NCI-H82 treated with DMSO at 0.1 percent for 48 hours (cell line): Measurements from ENCODE around the gene IKZF1.

ENCODE experiments used
- DNase-seq: peaks from one replicate; lab custom pipeline; 2025; ENCODE audit not compliant: unreplicated experiment; lab: John Stamatoyannopoulos, UW

Gene IKZF1

DNA sequence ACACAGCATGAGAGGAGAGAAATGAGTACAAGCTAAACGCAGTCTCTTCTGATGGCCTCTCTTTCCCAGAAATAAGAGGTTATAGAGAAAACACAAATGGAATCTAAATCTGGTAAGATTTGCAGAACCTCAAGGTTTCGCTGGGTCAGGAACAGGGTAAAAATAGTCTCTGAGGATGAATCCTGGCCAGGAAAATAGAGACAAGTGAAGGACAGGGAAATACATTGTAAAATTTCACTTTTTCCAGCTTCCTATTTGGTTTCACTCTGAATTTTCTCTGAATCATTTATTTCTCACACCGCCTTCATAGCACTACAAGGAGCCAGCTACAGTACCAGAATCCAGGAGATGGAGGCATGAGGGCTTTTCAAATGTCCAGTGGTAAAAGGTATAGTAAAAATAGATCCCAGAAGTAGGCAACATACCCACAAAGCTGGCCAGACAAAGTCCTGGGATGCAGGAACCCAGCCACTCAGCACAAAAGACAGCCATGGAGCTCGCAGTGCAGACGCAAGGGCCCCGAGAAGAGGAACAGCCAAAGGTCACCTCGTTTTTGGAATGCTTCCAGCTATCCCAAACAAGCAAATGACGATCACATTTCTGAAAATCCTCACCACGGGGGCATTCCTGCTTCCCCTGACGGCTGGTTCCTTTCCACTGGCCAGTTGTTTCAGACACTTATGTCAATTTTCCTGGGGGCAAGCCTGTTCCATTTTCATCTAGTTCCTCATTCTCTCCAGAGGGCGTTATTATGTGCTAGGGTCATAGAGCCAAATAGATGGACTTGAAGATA lies 21.5 kb upstream of the IKZF1 start:
- no peak for DNase-seq

DNA sequence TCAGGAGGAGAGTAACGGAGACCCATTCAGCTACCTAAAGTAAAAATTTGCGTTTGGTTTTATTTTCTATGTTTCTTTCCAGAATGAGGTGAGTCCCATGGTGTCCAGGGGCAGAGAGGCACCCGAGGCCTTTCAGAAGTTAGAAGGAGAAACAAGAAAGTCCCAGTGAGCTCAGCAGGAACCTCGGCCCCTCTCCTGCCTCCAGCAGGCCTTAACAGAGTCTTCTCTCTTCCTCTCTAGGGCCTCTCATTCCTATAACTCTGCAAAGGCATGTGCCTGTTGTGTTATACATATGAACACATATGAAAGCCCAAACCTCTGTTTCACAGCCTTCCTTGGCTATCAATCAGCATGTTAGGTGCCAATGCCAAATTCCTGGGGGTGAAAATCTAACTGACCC lies 20.8 kb upstream of the IKZF1 start:
- DNase-seq: no peak

DNA sequence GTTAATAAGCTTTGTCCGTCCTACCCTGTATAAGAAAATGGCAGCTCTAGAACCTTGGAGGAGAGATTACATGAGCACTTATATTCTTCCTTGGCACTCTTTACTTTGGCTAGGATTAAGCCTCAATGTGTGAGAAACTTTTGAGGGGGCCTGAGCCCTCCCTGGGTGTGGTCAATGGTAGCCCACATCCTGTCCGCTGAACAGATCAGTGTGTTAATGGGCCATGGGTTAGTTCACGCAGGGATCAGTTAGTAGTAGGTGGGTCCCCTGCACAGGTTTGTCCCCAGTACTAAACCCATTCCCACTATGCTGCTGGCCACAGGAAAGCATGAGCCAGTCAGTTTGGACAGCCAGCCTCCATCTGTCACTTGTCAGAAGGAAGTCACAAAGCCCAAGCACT lies 20.2 kb upstream of the IKZF1 start:
- no peak for DNase-seq

DNA sequence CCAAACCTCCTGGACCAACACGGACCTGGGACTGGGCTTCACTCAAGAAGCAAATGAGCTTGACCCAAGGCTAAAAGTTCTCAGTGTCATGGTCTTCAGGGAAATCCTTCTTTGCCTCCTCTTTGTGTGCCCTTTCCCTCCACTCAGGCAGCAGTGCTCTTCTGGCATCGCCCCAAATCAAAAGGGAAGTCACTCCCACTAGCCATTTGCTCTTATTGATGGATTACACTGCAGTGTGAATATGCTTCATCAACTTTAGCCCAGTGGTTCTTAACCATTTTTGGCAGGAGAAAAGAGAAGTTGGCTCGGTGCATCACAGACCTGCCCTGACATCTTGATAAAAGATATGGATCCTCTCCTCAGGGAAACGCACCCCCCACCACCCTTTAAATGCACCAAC lies 19.2 kb upstream of the IKZF1 start:
- no peak for DNase-seq

DNA sequence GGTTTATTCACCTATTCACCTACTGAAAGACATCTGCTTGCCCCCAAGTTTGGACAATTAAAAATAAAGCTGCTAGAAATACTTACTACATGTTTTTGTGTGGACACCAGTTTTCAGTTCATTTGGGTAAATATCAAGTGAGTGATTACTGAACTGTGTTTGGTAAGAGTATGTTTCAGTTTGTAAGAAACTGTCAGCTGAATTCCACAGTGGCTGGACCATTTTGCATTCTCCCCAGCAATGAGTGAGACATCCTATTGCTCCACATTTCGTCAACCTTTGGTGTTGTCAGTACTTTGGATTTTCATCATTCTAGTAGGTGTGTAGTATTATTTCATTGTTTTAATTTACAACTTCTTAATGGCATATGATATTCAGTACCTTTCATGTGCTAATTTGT lies 17.4 kb upstream of the IKZF1 start:
- DNase-seq: no peak

DNA sequence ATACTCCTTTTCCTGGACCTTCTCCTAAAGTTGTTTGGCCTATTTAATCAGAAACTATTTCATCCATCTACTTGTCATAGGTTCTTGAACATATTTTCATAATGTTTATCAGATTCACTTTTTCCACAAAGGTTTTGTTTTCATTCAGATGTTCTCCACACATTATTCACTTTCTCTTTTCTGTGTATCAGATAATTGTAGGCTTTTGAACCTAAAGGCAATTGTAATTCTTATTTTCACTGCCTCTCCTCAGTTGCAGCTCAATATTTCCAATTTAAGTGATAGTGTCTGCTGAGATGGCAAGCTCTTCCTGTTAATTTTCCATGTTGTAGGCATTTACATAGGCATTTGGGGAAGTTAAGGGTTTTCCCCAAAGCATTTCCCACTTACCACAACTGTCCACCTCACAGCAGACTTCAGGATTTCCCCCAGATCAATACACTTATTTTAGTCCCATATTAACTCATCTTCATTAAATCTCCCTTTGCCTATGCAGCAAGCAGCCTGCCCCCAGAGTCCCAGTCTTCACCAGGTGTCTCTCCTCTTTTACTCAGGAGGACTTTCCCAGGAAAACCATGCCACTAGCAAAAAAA lies 12.3 kb upstream of the IKZF1 start:
- no peak for DNase-seq

DNA sequence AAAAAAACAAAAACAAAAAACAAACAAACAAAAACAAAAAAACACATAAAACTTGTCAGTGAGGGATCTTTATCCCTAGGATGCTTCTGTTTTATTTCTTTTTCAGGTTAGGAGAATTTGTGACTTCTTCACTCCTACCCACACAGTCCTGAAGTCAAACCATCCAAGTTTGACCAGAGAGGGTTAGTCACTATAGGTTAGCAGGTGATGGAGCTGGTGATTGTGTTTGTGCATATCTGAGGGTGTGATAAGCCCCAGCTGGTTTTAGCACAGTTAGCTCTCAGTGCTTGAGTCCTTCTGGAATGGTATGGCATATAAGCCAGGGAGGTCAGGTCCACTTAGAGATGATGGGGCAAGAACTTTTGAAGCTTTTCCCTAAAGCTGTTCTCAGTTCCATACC lies 11.8 kb upstream of the IKZF1 start:
- DNase-seq: no peak

DNA sequence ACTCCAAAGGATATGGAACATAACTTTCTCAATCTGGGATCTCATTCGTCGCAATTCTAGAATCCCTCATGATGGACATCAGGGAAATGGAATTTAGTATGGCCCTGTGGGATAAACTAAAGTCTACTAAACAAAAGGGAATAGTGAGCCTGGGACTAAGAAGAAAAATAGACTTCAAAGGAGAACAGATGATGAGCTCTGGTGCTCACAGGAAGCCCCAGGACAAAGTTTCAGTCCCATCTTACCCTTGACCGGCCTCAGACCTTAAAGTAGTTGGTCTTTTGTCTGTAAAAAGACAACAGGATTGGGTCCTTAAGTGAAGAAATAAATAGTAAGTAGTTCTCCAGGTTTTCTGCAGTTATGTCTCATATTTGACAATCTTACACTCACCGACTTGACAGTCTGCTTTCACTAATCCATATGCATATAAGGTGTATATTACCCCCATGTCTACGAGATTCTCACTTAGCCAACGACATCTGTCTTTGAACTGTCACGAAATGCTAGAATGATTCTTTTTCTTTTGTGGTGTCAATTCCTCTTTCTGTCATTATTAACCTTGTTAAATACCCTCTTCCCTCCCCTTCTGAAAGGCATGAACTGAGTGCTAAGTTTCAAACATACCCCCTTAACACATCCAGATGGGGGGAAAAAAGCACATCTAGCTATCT lies 10.9 kb upstream of the IKZF1 start:
- DNase-seq: no peak

DNA sequence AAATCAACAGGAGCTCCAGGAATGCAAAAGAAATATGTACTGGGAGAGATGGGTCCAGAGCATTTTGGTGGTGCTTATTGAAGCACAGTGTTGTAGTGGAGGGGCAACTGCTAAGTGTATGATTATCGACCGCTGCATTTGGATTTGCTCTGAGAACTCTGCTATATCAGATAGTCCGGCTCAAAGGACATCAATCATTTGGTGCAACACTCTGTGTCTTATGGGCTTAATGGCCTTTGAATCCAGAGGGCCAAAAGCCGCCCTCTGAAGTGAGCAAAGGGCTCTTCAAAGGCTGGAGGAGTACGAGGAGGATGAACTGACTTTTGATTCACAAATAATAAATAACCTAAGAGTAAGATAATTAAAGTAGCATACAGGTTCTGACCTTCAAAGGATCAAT lies 9.4 kb upstream of the IKZF1 start:
- DNase-seq: no peak

DNA sequence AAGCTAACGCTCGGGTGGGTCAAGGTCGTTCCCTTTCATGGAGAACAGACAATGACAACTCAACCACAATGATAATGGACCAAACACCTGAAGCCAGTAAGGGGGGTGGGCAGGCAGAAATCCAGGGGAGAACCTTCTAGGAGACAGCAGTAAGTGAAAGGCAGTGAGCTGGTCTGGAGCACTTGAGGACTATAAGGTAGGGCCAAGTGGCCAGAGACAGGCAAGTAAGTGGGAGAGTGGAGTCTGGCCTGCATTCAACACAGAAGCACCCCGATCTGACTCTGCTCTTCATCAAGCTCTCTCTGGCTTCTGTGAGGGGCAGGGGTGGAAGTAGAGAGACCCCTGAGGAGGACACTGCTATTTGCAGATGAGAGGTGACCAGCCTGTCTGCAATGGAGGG lies 7.7 kb upstream of the IKZF1 start:
- no peak for DNase-seq

DNA sequence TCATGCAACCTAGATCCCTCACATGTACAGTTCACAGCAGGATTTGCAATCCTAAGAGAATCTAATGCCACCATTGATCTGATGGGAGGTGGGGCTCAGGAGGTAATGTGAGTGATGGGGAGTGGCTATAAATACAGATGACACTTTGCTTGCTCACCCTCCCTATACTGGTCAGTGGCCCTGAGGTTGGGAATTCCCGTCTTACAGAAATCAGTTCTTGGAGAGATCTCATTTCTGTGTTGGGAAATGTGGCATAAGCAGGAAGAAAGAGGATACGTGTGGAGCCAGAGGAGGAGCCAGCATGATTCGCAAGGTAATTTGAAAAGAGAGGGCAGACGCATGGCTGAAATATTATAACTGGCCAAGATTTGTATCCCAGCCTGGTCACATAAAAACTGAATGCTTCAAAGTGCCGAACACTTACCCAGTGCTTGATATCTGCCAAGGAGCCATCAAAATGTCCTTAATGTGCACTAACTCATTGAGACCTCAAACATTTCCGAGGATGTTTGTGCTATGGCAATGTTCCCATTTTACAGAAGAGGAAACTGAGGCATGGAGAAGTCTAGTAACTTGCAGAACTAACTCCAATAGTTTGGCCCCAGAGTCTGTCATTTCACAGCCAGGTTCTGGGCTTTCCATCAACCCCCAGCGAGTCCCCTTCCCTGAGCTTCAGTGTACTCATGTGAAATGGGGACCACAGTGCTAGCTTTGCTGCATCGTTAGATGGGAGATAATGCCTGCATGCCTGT lies 5.5 kb upstream of the IKZF1 start:
- no peak for DNase-seq

DNA sequence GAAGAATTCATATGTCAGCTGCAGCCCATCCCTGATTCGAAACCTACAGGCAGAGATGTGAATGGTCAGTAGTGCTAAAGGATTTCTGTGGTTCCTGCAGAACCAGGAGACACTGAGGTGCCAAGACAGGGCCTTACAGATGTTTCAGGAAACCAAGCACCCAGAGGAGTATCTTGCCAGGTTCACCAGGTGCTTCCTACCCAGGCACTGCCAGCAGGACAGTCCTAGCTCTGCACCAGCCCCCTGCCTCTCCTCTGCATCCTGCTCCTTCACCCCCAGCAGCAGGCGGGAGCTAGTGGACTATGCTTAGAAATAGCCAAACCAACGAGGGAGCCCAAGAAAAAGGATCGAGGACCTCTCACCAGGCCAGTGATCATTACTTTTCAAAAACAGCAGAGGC lies 4.2 kb upstream of the IKZF1 start:
- no peak for DNase-seq

DNA sequence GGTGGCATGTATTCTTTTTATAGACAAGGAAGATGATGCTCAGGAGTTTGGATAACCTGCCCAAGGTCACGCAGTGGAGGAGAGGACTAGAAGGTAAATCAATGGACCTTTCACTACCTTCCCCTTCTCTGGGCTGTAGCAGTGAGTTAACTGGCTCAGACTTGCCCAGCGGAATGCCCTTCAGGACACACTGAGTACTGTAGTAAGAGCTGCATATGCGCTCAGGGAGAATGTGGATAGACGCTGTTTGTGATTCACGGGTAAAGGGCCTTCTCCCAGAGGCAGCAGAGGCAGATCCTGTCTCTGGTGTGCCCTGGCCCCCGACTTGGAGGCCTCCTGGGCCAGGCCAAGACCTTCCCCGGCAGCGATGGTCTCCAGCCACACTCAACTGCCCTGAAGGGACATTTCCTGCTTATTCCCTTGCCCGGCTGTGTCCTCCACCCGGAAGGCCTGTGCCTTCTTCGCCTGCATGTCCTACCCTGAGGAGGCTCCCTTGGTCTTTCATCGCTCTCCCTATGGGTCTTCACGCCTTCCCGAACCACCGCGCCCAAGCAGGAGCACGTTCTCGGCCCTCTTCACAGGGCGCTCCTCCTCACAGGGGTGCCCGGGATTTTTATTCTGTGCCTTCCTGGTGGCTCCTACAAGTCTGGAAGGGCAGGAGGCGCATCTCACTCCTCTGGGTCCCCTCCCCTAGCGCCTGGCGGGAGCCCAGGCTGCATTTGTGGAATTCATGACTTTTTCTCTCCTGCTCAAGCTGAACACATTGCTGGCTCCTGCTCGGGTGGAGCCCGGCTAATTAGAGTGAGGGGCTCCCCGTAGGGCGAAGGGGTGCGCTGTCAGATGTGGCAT lies 1.8 kb upstream of the IKZF1 start:
- DNase-seq: no peak

DNA sequence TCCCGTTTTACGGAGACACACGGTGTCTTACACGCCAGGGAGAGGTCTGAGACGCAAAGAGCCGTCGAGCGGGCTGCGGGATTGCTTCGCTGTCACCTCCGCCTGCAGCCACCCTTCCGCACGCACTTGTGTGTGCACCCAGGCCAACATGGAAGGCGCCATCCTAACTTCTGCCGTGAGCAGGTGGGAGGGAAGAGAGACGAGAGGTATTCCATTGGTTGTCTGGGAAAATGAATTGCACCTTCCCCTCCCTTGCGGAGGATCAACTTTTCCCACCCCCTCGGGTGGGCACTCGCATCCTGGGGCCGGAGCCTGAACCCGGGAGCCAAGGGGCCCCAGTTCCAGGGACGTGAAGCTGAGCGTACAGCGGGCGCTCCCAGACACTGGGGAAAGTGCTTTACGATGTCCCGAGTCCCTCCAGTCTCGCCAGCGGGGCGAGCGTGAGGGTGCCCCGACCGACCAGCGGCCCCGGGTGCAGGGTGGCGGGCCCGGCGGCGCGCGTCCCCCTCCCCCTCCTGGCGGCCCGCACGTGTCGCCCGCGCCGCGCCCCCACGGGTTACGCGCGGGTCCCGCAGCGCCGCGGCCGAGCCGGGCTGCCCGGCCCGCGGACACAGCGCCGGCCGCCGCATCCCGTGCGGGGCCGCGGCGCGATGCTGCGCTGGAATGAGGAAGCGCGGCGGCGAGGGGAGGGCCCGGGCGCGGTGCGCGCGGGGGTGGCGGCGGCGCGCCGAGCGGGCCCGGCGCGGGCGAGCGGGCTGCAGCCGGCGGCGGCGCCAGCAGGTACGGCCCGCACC lies 984 bp upstream of the IKZF1 start:
- no peak for DNase-seq

DNA sequence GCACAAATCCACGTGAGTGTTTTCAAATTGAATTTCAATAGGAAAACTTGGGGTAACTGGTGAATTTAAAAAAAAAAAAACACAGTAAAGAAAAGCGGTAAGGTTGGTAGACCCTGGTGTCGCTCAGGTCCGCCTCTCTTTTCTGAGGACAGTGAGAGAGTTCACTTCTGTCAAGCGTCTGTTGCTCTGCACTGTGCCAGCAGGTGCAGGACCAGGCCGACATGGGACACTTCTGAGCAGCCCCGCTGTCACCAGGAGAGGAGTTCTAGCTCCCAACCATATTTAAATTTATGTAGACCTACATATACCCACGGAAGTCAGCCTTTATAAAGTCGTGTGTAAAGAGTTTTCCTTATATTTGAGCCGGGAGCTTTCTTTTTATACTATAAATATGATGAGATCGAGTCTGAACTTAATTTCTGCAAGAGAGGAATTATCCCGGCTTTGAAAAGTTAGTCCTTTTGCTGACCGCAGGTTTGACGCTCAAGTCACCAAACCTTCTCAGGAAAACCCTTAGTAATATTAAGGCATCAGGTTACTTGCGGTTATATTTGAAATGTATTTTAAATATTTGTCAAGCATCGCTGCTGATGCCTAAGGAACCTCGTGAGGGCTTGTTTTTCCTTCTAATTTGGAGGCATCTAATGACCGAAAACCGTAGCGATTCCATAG lies 531 bp downstream of the IKZF1 start:
- no peak for DNase-seq

DNA sequence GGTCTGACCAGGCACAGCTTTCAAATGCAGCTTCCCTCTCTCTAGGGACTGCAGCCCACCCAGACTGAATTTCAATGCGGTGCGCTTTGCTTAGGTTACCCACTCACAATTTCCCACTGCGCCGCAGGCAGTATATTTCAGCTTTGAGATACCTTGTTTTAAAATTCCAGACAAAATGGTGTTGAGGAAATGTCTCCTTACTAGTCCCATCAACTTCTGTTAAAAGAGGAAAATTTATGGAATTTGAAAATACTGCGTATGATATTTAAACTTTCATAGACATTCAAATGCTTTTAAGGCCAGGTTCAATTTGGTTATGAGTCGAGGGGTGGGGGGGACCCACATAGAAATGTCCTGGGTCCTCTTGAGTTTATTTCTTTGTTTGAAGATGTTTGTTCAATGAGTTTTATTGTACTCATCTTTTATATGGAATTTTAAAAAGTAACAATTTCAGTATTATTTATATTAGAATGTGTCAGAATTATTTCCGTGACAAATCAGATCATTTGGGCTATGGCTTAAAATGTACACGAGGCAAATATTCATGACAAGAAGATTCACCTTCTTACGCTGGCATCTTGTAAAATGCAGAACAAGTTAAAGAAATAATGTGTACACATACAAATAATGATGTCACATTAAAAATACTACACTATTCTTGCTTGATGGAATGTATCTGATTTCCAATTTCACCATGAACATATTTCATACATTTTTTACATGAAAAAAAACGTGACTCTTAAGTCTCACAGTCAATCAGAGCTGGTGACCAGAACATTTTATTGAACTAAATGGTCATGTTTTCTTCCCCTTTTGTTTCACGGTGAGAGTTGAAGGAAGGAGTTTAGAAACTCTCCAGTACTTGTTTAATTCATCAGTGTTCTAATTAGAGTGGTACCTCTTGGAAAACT lies 1.3 kb downstream of the IKZF1 start:
- no peak for DNase-seq

DNA sequence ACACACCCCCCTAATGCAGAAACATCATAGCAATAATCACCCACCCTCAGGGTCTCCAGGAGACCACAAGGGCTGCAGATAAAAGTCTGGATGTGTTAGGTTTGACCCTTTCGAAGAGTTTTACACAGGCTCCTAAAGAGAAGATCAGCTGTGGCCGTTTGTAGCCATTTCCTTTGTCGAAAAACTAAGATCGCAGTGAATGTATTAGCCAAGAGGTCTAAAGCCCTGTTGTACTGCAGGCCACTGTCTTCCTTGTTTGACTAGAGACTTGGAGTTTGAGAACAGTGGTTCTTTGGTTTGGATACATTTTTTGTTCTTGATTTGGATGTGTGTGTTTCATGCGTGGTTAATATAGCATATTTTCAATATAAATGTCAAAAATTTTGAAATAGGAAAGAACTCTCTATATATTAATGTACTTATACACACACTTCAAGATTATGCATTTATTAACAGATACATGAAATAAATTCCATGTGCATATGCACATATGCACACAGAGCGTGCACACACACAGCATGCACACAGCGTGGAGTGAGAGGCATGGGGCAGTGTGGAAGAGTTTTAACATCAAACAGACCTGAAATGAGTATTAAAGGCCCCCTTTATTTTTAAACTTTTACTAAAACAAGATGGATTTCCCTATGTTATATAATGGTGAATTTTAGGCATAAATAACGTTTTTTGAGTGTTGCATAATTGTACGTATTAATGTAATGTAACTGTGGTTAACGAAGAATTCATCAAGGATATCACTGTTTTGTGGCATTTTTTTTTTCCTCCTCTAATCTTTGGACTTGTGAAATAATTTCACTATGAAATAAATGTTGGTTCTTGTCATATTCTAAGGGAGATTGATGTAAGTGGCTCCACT lies 2.2 kb downstream of the IKZF1 start:
- DNase-seq: no peak
